Liver (tissue), 9 donors: ENCODE measurements around the gene EFCAB12. TPM values are rescaled to one million over a fixed set of nuclear protein-coding genes. Genes with fewer than 3 reads are reported as not detected.

Source experiments
- DNase-seq: peaks from one replicate; pipeline ENCODE4 v3.0.0-alpha.2; 2017; ENCODE audit warnings: low spot score
- H3K27ac ChIP-seq, 2 donors: one replicate each; pipeline ENCODE4 v1.7.0; 2013; ENCODE audit warnings: inconsistent platforms in 2 of 2, low read length in 2 of 2, control low read depth in 1 of 2, low read depth in 1 of 2, mild to moderate bottlenecking in 1 of 2
- H3K27me3 ChIP-seq, 4 donors: one replicate each; pipeline versions ENCODE4 v1.6.1 to v1.7.0; 2013; ENCODE audit warnings: low read length in 3 of 4, inconsistent platforms in 1 of 4, mild to moderate bottlenecking in 1 of 4, moderate library complexity in 1 of 4; ENCODE audit not compliant: control insufficient read depth in 4 of 4, insufficient read depth in 4 of 4
- H3K36me3 ChIP-seq, 4 donors: one replicate each; pipeline versions ENCODE4 v1.6.1 to v1.7.0; 2013; ENCODE audit warnings: low read length in 3 of 4, mild to moderate bottlenecking in 3 of 4, low read depth in 1 of 4, moderate library complexity in 1 of 4; ENCODE audit not compliant: control insufficient read depth in 4 of 4, insufficient read depth in 3 of 4
- H3K4me1 ChIP-seq, 4 donors: one replicate each; pipeline versions ENCODE4 v1.6.1 to v1.7.0; 2013; ENCODE audit warnings: low read length in 3 of 4, mild to moderate bottlenecking in 3 of 4, moderate library complexity in 1 of 4; ENCODE audit not compliant: control insufficient read depth in 4 of 4, insufficient read depth in 4 of 4
- H3K4me3 ChIP-seq, 3 donors: one replicate each; pipeline versions ENCODE4 v1.6.1 to v1.7.0; 2013; ENCODE audit warnings: low read length in 3 of 3, control low read depth in 1 of 3, low read depth in 1 of 3, mild to moderate bottlenecking in 1 of 3
- H3K9ac ChIP-seq, 2 donors: one replicate each; pipeline ENCODE4 v1.7.0; 2013; ENCODE audit warnings: low read length in 2 of 2, mild to moderate bottlenecking in 2 of 2, moderate library complexity in 2 of 2, control low read depth in 1 of 2, low read depth in 1 of 2
- H3K9me3 ChIP-seq, 4 donors: one replicate each; pipeline versions ENCODE4 v1.6.1 to v1.7.0; 2013; ENCODE audit warnings: low read length in 3 of 4; ENCODE audit not compliant: control insufficient read depth in 4 of 4
- CTCF ChIP-seq: fragments of 150-350 bp; IDR thresholded peaks from 2 replicates; pipeline ENCODE4 v1.5.1; 2017; ENCODE audit warnings: improper control_type of control experiment, low read depth, low read length; ENCODE audit not compliant: missing input control
- EGR1 ChIP-seq, 2 donors: IDR thresholded peaks; 2 replicates each; pipeline ENCODE4 v1.6.1; 2016 to 2018; ENCODE audit warnings: antibody characterized with exemption in 2 of 2, low read depth in 2 of 2
- FOXA1 ChIP-seq: IDR thresholded peaks from 2 replicates; pipeline ENCODE4 v1.6.1; 2016; ENCODE audit warnings: antibody characterized with exemption
- FOXA2 ChIP-seq: IDR thresholded peaks from 2 replicates; pipeline ENCODE4 v1.6.1; 2016; ENCODE audit warnings: antibody characterized with exemption
- GABPA ChIP-seq, 2 donors: IDR thresholded peaks in 1 of 2; conservative IDR thresholded peaks in 1 of 2; 2 replicates each; pipeline ENCODE4 v1.6.1; 2016; ENCODE audit warnings: antibody characterized with exemption in 2 of 2, mild to moderate bottlenecking in 1 of 2, moderate library complexity in 1 of 2
- HNF4A ChIP-seq, 2 donors: conservative IDR thresholded peaks; 2 replicates each; pipeline ENCODE4 v1.6.1; 2016; ENCODE audit warnings: antibody characterized with exemption in 2 of 2, mild to moderate bottlenecking in 2 of 2
- JUND ChIP-seq, 2 donors: IDR thresholded peaks; 2 replicates each; pipeline ENCODE4 v1.6.1; 2016; ENCODE audit warnings: antibody characterized with exemption in 2 of 2
- NR2F2 ChIP-seq: IDR thresholded peaks from 2 replicates; pipeline ENCODE4 v1.6.1; 2016; ENCODE audit warnings: antibody characterized with exemption
- RAD21 ChIP-seq, 2 donors: IDR thresholded peaks; 2 replicates each; pipeline ENCODE4 v1.6.1; 2016; ENCODE audit warnings: antibody characterized with exemption in 2 of 2, mild to moderate bottlenecking in 2 of 2
- RXRA ChIP-seq, 2 donors: IDR thresholded peaks; 2 replicates each; pipeline ENCODE4 v1.6.1; 2017 to 2018; ENCODE audit warnings: antibody characterized with exemption in 2 of 2, mild to moderate bottlenecking in 1 of 2
- SP1 ChIP-seq: IDR thresholded peaks from 2 replicates; pipeline ENCODE4 v1.6.1; 2018; ENCODE audit warnings: antibody characterized with exemption, mild to moderate bottlenecking
- YY1 ChIP-seq: IDR thresholded peaks from 2 replicates; pipeline ENCODE4 v1.6.1; 2016; ENCODE audit warnings: antibody characterized with exemption, mild to moderate bottlenecking
- ZBTB33 ChIP-seq: IDR thresholded peaks from 2 replicates; pipeline ENCODE4 v1.6.1; 2016; ENCODE audit warnings: antibody characterized with exemption
- WGBS: extraction: QIAGEN DNeasy Blood & Tissue Kit; methylation state at CpG from one replicate; pipeline ENCODE4 v1.1.7; 2013; 5-methylcytosine and 5-hydroxymethylcytosine counted together
- polyA plus RNA-seq, 2 donors: library from polyadenylated mRNA; stranded (reverse) in 1 of 2; unstranded in 1 of 2; fragments of 200-250 nt in 1 of 2; fragments of >200 nt in 1 of 2; fragmentation: Nextera tagmentation in 1 of 2; extraction: Ambion mirVana in 1 of 2; gene quantifications; one replicate each; pipeline versions ENCODE4 v1.2.1 to v1.2.3, GENCODE V29; 2013 to 2015
- total RNA-seq, 2 donors: library from RNA; depleted of rRNA; stranded (reverse); fragments of >200 nt; gene quantifications; one replicate each; pipeline ENCODE4 v1.2.3, GENCODE V29; 2014
- TF ChIP-seq, protein P1 (sequence below): IDR thresholded peaks from 2 replicates; pipeline ENCODE4 v1.6.1; 2016; ENCODE audit warnings: antibody characterized with exemption
- TF ChIP-seq, protein P2 (sequence below): IDR thresholded peaks from 2 replicates; pipeline ENCODE4 v1.6.1; 2016; ENCODE audit warnings: antibody characterized with exemption
- TF ChIP-seq, protein P3 (sequence below): IDR thresholded peaks from 2 replicates; pipeline ENCODE4 v1.6.1; 2016; ENCODE audit warnings: antibody characterized with exemption, mild to moderate bottlenecking
- donor health status: healthy.
- donor health status: healthy.
- donor health status: healthy.
- donor health status: healthy.
- donor health status: healthy.

Gene EFCAB12
- total and polyA plus RNA-seq, 4 donors = 0.37 to 2.4 (median 0.65) TPM

GRCh38 chr3:129439226-129439816, 10.9 kb upstream of the EFCAB12 start:
- under 1% methylated on average over 17 of the region's 17 CpGs for WGBS
- Histone ChIP-seq H3K4me3 (peak overlapping the region; percentile 72 to 89 (median 72)), H3K4me1 (peaks cover 0 to 70% (median 42%) of the 10 kb centered on the region in 4 donors), H3K9ac (peak overlapping the region; percentile 66 to 77), H3K27ac (peak overlapping the region; percentile 74 to 87), H3K9me3 (no peaks in the 10 kb centered on the region), H3K36me3 (peaks cover 0 to 16% (median 7%) of the 10 kb centered on the region in 4 donors), H3K27me3 (no peaks in the 10 kb centered on the region)
- DNase-seq = no peak
- TF ChIP-seq, protein P1, sequence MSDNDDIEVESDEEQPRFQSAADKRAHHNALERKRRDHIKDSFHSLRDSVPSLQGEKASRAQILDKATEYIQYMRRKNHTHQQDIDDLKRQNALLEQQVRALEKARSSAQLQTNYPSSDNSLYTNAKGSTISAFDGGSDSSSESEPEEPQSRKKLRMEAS = no peak
- TF ChIP-seq, protein P2, sequence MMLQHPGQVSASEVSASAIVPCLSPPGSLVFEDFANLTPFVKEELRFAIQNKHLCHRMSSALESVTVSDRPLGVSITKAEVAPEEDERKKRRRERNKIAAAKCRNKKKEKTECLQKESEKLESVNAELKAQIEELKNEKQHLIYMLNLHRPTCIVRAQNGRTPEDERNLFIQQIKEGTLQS = no peak

DNA sequence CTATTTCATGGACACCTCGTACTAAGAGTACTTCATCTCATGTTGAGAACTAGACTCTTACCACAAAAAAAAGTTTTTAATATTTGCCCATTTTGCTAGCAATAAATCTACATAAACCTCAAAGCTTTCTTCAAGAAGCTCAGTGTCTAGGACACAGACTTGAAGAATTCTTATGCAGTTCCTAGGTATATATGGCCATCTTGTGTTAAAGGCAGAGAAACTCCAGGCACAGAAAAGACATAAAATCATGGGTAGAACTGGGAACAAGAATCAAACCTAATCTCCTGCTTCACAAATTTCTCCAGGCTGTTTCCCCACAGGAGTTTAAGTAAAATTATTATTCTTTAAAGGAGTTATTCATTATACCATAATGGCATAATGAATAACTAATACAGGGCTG, 6.9 kb upstream of the EFCAB12 start:
- Histone ChIP-seq H3K9me3 (no peaks in the 10 kb centered on the region), H3K9ac (no peak overlapping the region), H3K27me3 (no peaks in the 10 kb centered on the region), H3K27ac (no peak overlapping the region), H3K36me3 (peaks cover 5 to 31% (median 25%) of the 10 kb centered on the region in 4 donors), H3K4me3 (no peak overlapping the region), H3K4me1 (peaks cover 2 to 55% (median 36%) of the 10 kb centered on the region in 4 donors)
- no peak for DNase-seq
- 77% methylated on average over 1 of the region's 1 CpG for WGBS
- no peak for TF ChIP-seq SP1
- TF ChIP-seq NR2F2 = no peak
- peak in 1 of 2 donors; percentile 12 for TF ChIP-seq RAD21 (IDR thresholded peaks at IDR 0.05)

- WGBS = 99% methylated on average over 1 of the region's 1 CpG
- no peak for DNase-seq
- H3K4me1 ChIP-seq = peaks cover 2 to 52% (median 35%) of the 10 kb centered on the region in 4 donors
- no peaks in the 10 kb centered on the region for H3K9me3 ChIP-seq
- peak overlapping the region in 1 of 2 donors; percentile 12 for H3K9ac ChIP-seq
- TF ChIP-seq ZBTB33 (no peak), YY1 (no peak), EGR1 (IDR thresholded peaks at IDR 0.05; ENCODE audit: low read depth in 2 of 2) (no peak), FOXA2 (no peak), HNF4A (conservative IDR thresholded peaks at IDR 0.05) (no peak), RAD21 (IDR thresholded peaks at IDR 0.05) (no peak), CTCF (no peak), GABPA (IDR thresholded peaks at IDR 0.05 in 1 of 2, conservative IDR thresholded peaks at IDR 0.05 in 1 of 2) (no peak), FOXA1 (no peak), SP1 (no peak), JUND (IDR thresholded peaks at IDR 0.05) (no peak), RXRA (IDR thresholded peaks at IDR 0.05) (no peak), NR2F2 (no peak)
- TF ChIP-seq, protein P3, sequence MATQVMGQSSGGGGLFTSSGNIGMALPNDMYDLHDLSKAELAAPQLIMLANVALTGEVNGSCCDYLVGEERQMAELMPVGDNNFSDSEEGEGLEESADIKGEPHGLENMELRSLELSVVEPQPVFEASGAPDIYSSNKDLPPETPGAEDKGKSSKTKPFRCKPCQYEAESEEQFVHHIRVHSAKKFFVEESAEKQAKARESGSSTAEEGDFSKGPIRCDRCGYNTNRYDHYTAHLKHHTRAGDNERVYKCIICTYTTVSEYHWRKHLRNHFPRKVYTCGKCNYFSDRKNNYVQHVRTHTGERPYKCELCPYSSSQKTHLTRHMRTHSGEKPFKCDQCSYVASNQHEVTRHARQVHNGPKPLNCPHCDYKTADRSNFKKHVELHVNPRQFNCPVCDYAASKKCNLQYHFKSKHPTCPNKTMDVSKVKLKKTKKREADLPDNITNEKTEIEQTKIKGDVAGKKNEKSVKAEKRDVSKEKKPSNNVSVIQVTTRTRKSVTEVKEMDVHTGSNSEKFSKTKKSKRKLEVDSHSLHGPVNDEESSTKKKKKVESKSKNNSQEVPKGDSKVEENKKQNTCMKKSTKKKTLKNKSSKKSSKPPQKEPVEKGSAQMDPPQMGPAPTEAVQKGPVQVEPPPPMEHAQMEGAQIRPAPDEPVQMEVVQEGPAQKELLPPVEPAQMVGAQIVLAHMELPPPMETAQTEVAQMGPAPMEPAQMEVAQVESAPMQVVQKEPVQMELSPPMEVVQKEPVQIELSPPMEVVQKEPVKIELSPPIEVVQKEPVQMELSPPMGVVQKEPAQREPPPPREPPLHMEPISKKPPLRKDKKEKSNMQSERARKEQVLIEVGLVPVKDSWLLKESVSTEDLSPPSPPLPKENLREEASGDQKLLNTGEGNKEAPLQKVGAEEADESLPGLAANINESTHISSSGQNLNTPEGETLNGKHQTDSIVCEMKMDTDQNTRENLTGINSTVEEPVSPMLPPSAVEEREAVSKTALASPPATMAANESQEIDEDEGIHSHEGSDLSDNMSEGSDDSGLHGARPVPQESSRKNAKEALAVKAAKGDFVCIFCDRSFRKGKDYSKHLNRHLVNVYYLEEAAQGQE = no peak
- TF ChIP-seq, protein P2 = no peak
- no peaks in the 10 kb centered on the region for H3K27me3 ChIP-seq
- peaks cover 5 to 31% (median 25%) of the 10 kb centered on the region in 4 donors for H3K36me3 ChIP-seq
- H3K4me3 ChIP-seq = no peak overlapping the region
- peak overlapping the region; percentile 33 to 64 for H3K27ac ChIP-seq
These were observed 5.7 kb upstream of the EFCAB12 start for GRCh38 chr3:129434140-129434539.
